ENCODE data around the gene ATP6V1F. TPM values are rescaled to one million over a fixed set of nuclear protein-coding genes. Genes with fewer than 3 reads are reported as not detected.

Gene ATP6V1F
- total RNA-seq, 1 donor from 2014 or later = 61.4 TPM

DNA sequence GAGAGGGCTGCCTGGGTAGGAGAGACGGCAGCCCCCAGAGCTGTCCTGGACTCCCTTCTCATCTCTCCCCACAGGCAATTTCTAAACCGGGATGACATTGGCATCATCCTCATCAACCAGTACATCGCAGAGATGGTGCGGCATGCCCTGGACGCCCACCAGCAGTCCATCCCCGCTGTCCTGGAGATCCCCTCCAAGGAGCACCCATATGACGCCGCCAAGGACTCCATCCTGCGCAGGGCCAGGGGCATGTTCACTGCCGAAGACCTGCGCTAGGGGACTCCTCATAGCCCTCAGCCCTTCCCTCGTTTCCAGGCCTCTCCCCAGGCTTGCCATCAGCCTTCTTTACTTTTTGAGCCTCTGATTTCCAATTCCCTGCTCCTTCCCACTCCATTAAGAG is 2.6 kb downstream of the ATP6V1F start:
- Histone ChIP-seq H3K79me2 (ENCODE audit: low read depth) (peaks cover 14% of the 10 kb centered on the region), H3K4me1 (peaks cover 16% of the 10 kb centered on the region), H3K9ac (no peak overlapping the region), H3K4me2 (no peak overlapping the region), H3F3A (ENCODE audit: low read depth) (peaks cover 19% of the 10 kb centered on the region), H3K36me3 (no peaks in the 10 kb centered on the region), H4K20me1 (ENCODE audit: low read depth) (peaks cover 31% of the 10 kb centered on the region), H2AFZ (replicated peaks) (no peak overlapping the region), H3K4me3 (no peak overlapping the region), H3K9me3 (ENCODE audit: low read depth) (no peaks in the 10 kb centered on the region), H3K27me3 (peaks cover 37% of the 10 kb centered on the region), H3K27ac (no peak overlapping the region)
- Mint-ChIP-seq H3K36me3 (peaks cover 8% of the 10 kb centered on the region), H3K27ac (no peak overlapping the region), H3K27me3 (ENCODE audit: insufficient read depth, low read depth) (peaks cover 18% of the 10 kb centered on the region), H3K4me3 (no peak overlapping the region), H3K9me3 (no peaks in the 10 kb centered on the region), H3K4me1 (peaks cover 30% of the 10 kb centered on the region)
- DNase-seq (ENCODE audit: low spot score) = no peak
- TF ChIP-seq EZH2 (IDR thresholded peaks at IDR 0.05) (no peak), EZH2phosphoT487 (IDR thresholded peaks at IDR 0.05) (no peak)
- TF ChIP-seq, protein P1, sequence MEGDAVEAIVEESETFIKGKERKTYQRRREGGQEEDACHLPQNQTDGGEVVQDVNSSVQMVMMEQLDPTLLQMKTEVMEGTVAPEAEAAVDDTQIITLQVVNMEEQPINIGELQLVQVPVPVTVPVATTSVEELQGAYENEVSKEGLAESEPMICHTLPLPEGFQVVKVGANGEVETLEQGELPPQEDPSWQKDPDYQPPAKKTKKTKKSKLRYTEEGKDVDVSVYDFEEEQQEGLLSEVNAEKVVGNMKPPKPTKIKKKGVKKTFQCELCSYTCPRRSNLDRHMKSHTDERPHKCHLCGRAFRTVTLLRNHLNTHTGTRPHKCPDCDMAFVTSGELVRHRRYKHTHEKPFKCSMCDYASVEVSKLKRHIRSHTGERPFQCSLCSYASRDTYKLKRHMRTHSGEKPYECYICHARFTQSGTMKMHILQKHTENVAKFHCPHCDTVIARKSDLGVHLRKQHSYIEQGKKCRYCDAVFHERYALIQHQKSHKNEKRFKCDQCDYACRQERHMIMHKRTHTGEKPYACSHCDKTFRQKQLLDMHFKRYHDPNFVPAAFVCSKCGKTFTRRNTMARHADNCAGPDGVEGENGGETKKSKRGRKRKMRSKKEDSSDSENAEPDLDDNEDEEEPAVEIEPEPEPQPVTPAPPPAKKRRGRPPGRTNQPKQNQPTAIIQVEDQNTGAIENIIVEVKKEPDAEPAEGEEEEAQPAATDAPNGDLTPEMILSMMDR (IDR thresholded peaks at IDR 0.05) = no peak

GRCh38 chr7:128865996-128866877 is 3.6 kb downstream of the ATP6V1F start:
- H4K20me1 ChIP-seq (ENCODE audit: low read depth) = peaks cover 31% of the 10 kb centered on the region
- H3K9me3 ChIP-seq (ENCODE audit: low read depth) = no peaks in the 10 kb centered on the region
- H2AFZ ChIP-seq (replicated peaks) = no peak overlapping the region
- Mint-ChIP-seq H3K27me3 (ENCODE audit: insufficient read depth, low read depth) (peaks cover 22% of the 10 kb centered on the region), H3K27ac (no peak overlapping the region), H3K9me3 (no peaks in the 10 kb centered on the region), H3K36me3 (peaks cover 8% of the 10 kb centered on the region), H3K4me3 (no peak overlapping the region), H3K4me1 (peaks cover 29% of the 10 kb centered on the region)
- H3F3A ChIP-seq (ENCODE audit: low read depth) = peaks cover 26% of the 10 kb centered on the region
- no peak for DNase-seq (ENCODE audit: low spot score)
- peaks cover 47% of the 10 kb centered on the region for H3K27me3 ChIP-seq
- no peak overlapping the region for H3K4me2 ChIP-seq
- H3K4me1 ChIP-seq = peaks cover 16% of the 10 kb centered on the region
- no peaks in the 10 kb centered on the region for H3K36me3 ChIP-seq
- peaks cover 14% of the 10 kb centered on the region for H3K79me2 ChIP-seq (ENCODE audit: low read depth)
- no peak overlapping the region for H3K4me3 ChIP-seq
- no peak overlapping the region for H3K27ac ChIP-seq
- TF ChIP-seq, protein P1 (IDR thresholded peaks at IDR 0.05) = no peak
- TF ChIP-seq EZH2 (IDR thresholded peaks at IDR 0.05) (no peak), EZH2phosphoT487 (IDR thresholded peaks at IDR 0.05) (no peak)
- no peak overlapping the region for H3K9ac ChIP-seq

- Histone ChIP-seq H3K4me1 (peaks cover 16% of the 10 kb centered on the region), H3K27me3 (peaks cover 57% of the 10 kb centered on the region), H3K36me3 (no peaks in the 10 kb centered on the region), H3K79me2 (ENCODE audit: low read depth) (peaks cover 14% of the 10 kb centered on the region), H3K27ac (no peak overlapping the region), H4K20me1 (ENCODE audit: low read depth) (peaks cover 31% of the 10 kb centered on the region), H3K4me3 (no peak overlapping the region), H3K9me3 (ENCODE audit: low read depth) (no peaks in the 10 kb centered on the region), H2AFZ (replicated peaks) (no peak overlapping the region), H3K9ac (no peak overlapping the region), H3K4me2 (no peak overlapping the region), H3F3A (ENCODE audit: low read depth) (peaks cover 30% of the 10 kb centered on the region)
- TF ChIP-seq, protein P1 (IDR thresholded peaks at IDR 0.05) = no peak
- TF ChIP-seq EZH2phosphoT487 (IDR thresholded peaks at IDR 0.05) (no peak), EZH2 (IDR thresholded peaks at IDR 0.05) (no peak)
- Mint-ChIP-seq H3K36me3 (peaks cover 8% of the 10 kb centered on the region), H3K4me1 (peaks cover 28% of the 10 kb centered on the region), H3K27ac (no peak overlapping the region), H3K27me3 (ENCODE audit: insufficient read depth, low read depth) (peaks cover 24% of the 10 kb centered on the region), H3K9me3 (no peaks in the 10 kb centered on the region), H3K4me3 (no peak overlapping the region)
- no peak for DNase-seq (ENCODE audit: low spot score)
Measured at GRCh38 chr7:128867241-128867640, 4.6 kb downstream of the ATP6V1F start.
